ENCODE data around the gene NFYA. TPM values are rescaled to one million over a fixed set of nuclear protein-coding genes. Genes with fewer than 3 reads are reported as not detected.
A peak's percentile ranks its signal among the peaks of the same experiment; 100 is the strongest.

Gene NFYA
- total and polyA plus RNA-seq, 2 of the 13 experiments (the other 11 are each of a cell fraction or from before 2014, with no cell fraction given), result 16.0 to 22.9 TPM

DNA sequence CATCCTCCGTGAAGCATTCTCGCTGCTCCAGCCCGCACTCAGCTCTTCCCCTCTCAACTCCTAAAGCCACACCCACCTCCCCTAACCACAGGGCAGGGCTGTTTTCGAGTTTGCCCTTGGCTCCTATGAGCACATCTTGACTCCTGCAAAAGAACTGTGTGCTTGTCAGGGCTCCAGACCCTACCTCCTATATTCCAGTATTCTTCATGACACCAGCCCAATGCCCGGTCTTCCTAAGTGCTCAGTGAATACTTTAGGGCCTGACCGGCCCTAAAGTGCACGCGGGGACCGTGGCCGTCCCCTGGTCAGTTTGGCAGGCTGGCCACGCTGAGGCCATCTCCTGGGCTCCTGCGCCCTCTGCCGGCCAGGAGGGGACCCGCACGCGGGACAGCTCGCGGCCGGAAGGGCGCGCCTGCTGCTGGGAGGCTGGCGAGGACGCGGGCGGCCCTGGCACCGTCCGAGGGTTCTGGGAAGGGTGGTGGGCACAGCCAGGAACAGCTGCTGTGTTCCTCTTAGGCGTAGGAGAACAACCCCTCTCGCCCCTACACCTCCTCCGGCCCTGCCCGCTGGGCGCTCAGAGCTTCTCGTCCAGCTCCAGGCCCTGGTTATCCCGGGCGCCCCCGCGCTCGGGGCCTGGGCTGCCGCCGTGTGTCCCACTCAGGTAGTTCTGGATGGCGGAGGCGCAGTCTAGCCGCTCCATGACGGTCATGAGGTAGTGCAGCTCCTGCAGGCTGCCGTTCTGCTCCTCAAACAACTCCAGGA, 44.8 kb upstream of the NFYA start (continued):
- TF ChIP-seq FOXA3 (CRISPR knock-in tag; IDR thresholded peaks at IDR 0.05), result peak; percentile 40; the same call in 1 of the 2 replicates
- no peak for TF ChIP-seq SUZ12 (IDR thresholded peaks at IDR 0.05; ENCODE audit: low read depth, low read length)
- TF ChIP-seq ZFP36L2 (CRISPR knock-in tag; IDR thresholded peaks at IDR 0.05), result no peak
- TF ChIP-seq ZNF703 (CRISPR knock-in tag; IDR thresholded peaks at IDR 0.05; ENCODE audit: borderline replicate concordance), result no peak
- TF ChIP-seq YEATS4 (CRISPR knock-in tag; IDR thresholded peaks at IDR 0.05; ENCODE audit: borderline replicate concordance), result peak; percentile 47; the same call in 1 of the 2 replicates
- TF ChIP-seq ZNF225 (CRISPR knock-in tag; IDR thresholded peaks at IDR 0.05), result peak; percentile 50
- TF ChIP-seq, protein P1, sequence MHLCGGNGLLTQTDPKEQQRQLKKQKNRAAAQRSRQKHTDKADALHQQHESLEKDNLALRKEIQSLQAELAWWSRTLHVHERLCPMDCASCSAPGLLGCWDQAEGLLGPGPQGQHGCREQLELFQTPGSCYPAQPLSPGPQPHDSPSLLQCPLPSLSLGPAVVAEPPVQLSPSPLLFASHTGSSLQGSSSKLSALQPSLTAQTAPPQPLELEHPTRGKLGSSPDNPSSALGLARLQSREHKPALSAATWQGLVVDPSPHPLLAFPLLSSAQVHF (CRISPR knock-in tag; IDR thresholded peaks at IDR 0.05), result no peak
- no peak for TF ChIP-seq PRPF4 (IDR thresholded peaks at IDR 0.05; ENCODE audit: low read depth, low read length, poor library complexity, severe bottlenecking)
- no peak for TF ChIP-seq IRX3 (CRISPR knock-in tag; IDR thresholded peaks at IDR 0.05; ENCODE audit: borderline replicate concordance, low read depth)
- TF ChIP-seq, protein P2, sequence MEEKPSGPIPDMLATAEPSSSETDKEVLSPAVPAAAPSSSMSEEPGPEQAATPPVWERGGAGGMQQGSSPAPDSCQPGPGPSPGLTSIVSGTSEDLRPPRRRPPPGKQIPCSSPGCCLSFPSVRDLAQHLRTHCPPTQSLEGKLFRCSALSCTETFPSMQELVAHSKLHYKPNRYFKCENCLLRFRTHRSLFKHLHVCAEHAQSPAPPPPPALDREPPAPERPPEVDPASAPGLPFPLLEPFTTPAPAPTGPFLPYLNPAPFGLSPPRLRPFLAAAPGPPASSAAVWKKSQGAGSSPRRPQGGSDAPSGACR (CRISPR knock-in tag; IDR thresholded peaks at IDR 0.05), result no peak
- TF ChIP-seq TOE1 (CRISPR knock-in tag; IDR thresholded peaks at IDR 0.05), result no peak
- TF ChIP-seq, protein P3, sequence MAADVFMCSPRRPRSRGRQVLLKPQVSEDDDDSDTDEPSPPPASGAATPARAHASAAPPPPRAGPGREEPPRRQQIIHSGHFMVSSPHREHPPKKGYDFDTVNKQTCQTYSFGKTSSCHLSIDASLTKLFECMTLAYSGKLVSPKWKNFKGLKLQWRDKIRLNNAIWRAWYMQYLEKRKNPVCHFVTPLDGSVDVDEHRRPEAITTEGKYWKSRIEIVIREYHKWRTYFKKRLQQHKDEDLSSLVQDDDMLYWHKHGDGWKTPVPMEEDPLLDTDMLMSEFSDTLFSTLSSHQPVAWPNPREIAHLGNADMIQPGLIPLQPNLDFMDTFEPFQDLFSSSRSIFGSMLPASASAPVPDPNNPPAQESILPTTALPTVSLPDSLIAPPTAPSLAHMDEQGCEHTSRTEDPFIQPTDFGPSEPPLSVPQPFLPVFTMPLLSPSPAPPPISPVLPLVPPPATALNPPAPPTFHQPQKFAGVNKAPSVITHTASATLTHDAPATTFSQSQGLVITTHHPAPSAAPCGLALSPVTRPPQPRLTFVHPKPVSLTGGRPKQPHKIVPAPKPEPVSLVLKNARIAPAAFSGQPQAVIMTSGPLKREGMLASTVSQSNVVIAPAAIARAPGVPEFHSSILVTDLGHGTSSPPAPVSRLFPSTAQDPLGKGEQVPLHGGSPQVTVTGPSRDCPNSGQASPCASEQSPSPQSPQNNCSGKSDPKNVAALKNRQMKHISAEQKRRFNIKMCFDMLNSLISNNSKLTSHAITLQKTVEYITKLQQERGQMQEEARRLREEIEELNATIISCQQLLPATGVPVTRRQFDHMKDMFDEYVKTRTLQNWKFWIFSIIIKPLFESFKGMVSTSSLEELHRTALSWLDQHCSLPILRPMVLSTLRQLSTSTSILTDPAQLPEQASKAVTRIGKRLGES (CRISPR knock-in tag; IDR thresholded peaks at IDR 0.05; ENCODE audit: borderline replicate concordance), result no peak
- TF ChIP-seq, protein P4, sequence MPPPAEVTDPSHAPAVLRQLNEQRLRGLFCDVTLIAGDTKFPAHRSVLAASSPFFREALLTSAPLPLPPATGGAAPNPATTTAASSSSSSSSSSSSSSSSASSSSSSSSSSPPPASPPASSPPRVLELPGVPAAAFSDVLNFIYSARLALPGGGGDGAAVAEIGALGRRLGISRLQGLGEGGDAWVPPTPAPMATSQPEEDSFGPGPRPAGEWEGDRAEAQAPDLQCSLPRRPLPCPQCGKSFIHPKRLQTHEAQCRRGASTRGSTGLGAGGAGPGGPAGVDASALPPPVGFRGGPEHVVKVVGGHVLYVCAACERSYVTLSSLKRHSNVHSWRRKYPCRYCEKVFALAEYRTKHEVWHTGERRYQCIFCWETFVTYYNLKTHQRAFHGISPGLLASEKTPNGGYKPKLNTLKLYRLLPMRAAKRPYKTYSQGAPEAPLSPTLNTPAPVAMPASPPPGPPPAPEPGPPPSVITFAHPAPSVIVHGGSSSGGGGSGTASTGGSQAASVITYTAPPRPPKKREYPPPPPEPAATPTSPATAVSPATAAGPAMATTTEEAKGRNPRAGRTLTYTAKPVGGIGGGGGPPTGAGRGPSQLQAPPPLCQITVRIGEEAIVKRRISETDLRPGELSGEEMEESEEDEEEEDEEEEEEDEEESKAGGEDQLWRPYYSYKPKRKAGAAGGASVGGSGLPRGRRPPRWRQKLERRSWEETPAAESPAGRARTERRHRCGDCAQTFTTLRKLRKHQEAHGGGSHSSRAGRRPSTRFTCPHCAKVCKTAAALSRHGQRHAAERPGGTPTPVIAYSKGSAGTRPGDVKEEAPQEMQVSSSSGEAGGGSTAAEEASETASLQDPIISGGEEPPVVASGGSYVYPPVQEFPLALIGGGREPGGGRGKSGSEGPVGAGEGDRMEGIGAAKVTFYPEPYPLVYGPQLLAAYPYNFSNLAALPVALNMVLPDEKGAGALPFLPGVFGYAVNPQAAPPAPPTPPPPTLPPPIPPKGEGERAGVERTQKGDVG (CRISPR knock-in tag; IDR thresholded peaks at IDR 0.05; ENCODE audit: borderline replicate concordance), result peak; percentile 77; the same call in 1 of the 2 replicates
- no peak for TF ChIP-seq ZNF577 (CRISPR knock-in tag; IDR thresholded peaks at IDR 0.05; ENCODE audit: borderline replicate concordance, low read depth)
- TF ChIP-seq, protein P5, sequence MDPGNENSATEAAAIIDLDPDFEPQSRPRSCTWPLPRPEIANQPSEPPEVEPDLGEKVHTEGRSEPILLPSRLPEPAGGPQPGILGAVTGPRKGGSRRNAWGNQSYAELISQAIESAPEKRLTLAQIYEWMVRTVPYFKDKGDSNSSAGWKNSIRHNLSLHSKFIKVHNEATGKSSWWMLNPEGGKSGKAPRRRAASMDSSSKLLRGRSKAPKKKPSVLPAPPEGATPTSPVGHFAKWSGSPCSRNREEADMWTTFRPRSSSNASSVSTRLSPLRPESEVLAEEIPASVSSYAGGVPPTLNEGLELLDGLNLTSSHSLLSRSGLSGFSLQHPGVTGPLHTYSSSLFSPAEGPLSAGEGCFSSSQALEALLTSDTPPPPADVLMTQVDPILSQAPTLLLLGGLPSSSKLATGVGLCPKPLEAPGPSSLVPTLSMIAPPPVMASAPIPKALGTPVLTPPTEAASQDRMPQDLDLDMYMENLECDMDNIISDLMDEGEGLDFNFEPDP (CRISPR knock-in tag; conservative IDR thresholded peaks at IDR 0.05), result no peak
- no peak for TF ChIP-seq HMG20A (CRISPR knock-in tag; IDR thresholded peaks at IDR 0.05; ENCODE audit: borderline replicate concordance)
- no peak for TF ChIP-seq EP300 (IDR thresholded peaks at IDR 0.05; ENCODE audit: low read depth in 2 of 2, low read length in 2 of 2)
- TF ChIP-seq EP300 (CRISPR knock-in tag; IDR thresholded peaks at IDR 0.05; ENCODE audit: borderline replicate concordance), result no peak
